HG02885 (cell line): Measurements from ENCODE around the gene ARHGAP45.

Experiments used
- ATAC-seq: cut with Tn5 transposase; IDR thresholded peaks from one replicate; pipeline ENCODE4 v1.9.1; 2021; ENCODE audit warnings: mild to moderate bottlenecking; ENCODE audit not compliant: unreplicated experiment, poor library complexity

ARHGAP45 gene

GRCh38 chr19:1068009-1069001, 1.3 kb downstream of the ARHGAP45 start:
- no peak for ATAC-seq

GRCh38 chr19:1069009-1069779, 2.2 kb downstream of the ARHGAP45 start:
- no peak for ATAC-seq

GRCh38 chr19:1070576-1070930, 3.6 kb downstream of the ARHGAP45 start:
- no peak for ATAC-seq

- no peak for ATAC-seq
Measured at GRCh38 chr19:1070931-1071791, 4.2 kb downstream of the ARHGAP45 start.

GRCh38 chr19:1072371-1073015, 5.5 kb downstream of the ARHGAP45 start:
- ATAC-seq, result no peak

GRCh38 chr19:1073063-1073955, 6.3 kb downstream of the ARHGAP45 start:
- ATAC-seq, result no peak

GRCh38 chr19:1073956-1074517, 7.1 kb downstream of the ARHGAP45 start:
- ATAC-seq, result no peak

- ATAC-seq, result peak; percentile 67
Measured at GRCh38 chr19:1074544-1075283, 7.7 kb downstream of the ARHGAP45 start.

GRCh38 chr19:1076046-1076386, 9.0 kb downstream of the ARHGAP45 start:
- no peak for ATAC-seq

- ATAC-seq, result peak; percentile 58
Measured at GRCh38 chr19:1076951-1077350, 10.0 kb downstream of the ARHGAP45 start.

- no peak for ATAC-seq
Measured at GRCh38 chr19:1079566-1080111, 12.7 kb downstream of the ARHGAP45 start.

- no peak for ATAC-seq
Measured at GRCh38 chr19:1080360-1081161, 13.6 kb downstream of the ARHGAP45 start.

- ATAC-seq, result no peak
Measured at GRCh38 chr19:1081301-1082164, 14.6 kb downstream of the ARHGAP45 start.

- peak; percentile 45 for ATAC-seq
Measured at GRCh38 chr19:1082165-1082927, 15.4 kb downstream of the ARHGAP45 start.
